Islet of Langerhans (tissue), 1 donor: ENCODE results near the gene AGXT.
"Not testable (repeated sequence)": the region's sequence is repeated elsewhere in the genome, so short reads cannot be mapped to it uniquely, and the experiment has no call there.

Experiments used
- FAIRE-seq: peaks from one replicate; lab custom pipeline; 2011; peaks lifted over from hg19 to GRCh38; lab: Jason Lieb, UNC

AGXT gene

GRCh38 chr2:240840435-240841060, 28.1 kb upstream of the AGXT start:
- peak; percentile 51 for FAIRE-seq

- FAIRE-seq: not testable (repeated sequence)
Measured at GRCh38 chr2:240846309-240846708, 22.3 kb upstream of the AGXT start.

- no peak for FAIRE-seq
Measured at GRCh38 chr2:240846873-240847595, 21.6 kb upstream of the AGXT start.

- FAIRE-seq: no peak
Measured at GRCh38 chr2:240847817-240848216, 20.8 kb upstream of the AGXT start.

- FAIRE-seq: no peak
Measured at GRCh38 chr2:240848900-240849680, 19.5 kb upstream of the AGXT start.

GRCh38 chr2:240850026-240850425, 18.6 kb upstream of the AGXT start:
- FAIRE-seq: no peak

GRCh38 chr2:240850756-240851077, 17.9 kb upstream of the AGXT start:
- no peak for FAIRE-seq

GRCh38 chr2:240851078-240851991, 17.3 kb upstream of the AGXT start:
- peak; percentile 68 for FAIRE-seq

GRCh38 chr2:240852671-240853314, 15.8 kb upstream of the AGXT start:
- FAIRE-seq: no peak

- FAIRE-seq: no peak
Measured at GRCh38 chr2:240855670-240856069, 13.0 kb upstream of the AGXT start.

- no peak for FAIRE-seq
Measured at GRCh38 chr2:240856151-240856980, 12.3 kb upstream of the AGXT start.

- FAIRE-seq: no peak
Measured at GRCh38 chr2:240857039-240858008, 11.3 kb upstream of the AGXT start.

GRCh38 chr2:240858321-240858720, 10.3 kb upstream of the AGXT start:
- FAIRE-seq: no peak

GRCh38 chr2:240858871-240859270, 9.8 kb upstream of the AGXT start:
- FAIRE-seq: no peak

- no peak for FAIRE-seq
Measured at GRCh38 chr2:240861547-240861946, 7.1 kb upstream of the AGXT start.

GRCh38 chr2:240864475-240864874, 4.1 kb upstream of the AGXT start:
- FAIRE-seq: no peak

GRCh38 chr2:240865391-240865790, 3.2 kb upstream of the AGXT start:
- no peak for FAIRE-seq

GRCh38 chr2:240869109-240869955, 708 bp downstream of the AGXT start:
- no peak for FAIRE-seq
